Measurements from ENCODE around the gene IL4I1.

The IL4I1 gene

DNA sequence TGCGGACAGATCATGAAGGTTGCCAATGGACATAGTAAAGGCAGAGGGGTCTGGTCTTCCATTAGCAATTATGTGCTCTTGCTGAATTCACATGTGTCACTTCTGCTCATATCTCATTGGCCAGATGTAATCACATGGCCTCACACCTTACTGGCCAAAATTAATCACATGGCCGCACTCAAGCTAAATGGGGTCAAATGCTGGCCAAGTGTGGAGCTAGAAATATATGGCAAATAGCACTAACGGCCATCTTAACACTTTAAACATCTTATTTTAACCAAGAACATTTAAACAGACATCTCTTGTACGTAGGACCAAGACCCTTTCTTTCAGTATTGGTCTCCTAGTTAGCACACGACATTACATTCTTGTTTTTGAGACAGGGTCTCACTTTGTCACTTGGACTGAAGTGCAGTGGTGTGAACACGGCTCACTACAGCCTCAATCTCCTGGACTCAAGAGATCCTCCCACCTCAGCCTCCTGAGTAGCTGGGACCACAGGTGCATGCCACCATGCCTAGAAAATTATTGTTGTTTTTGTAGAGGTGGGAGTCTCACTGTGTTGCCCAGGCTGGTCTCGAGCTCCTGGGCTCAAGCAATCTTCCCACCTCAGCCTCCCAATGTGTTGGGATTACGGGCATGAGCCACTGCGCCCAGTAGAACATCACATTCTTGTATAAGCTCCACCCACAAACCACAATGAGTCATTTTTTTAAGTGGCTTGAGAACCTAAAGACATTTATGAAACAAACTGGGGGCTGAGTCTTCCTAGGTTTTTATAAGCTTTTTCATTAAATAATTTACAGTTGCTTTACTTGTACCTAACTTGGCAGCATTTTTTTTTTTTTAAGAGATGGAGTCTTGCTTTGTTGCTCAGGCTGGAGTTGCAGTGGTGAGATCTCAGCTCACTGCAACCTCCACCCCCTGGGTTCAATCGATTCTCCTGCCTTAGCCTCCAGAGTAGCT lies 48.7 kb downstream of the IL4I1 start:
- no CpG with 5 or more reads among the region's 10 CpGs for WGBS (ENCODE audit: insufficient coverage, insufficient read length)
- no peaks in the 10 kb centered on the region for H3K27me3 ChIP-seq (ENCODE audit: control insufficient read depth, insufficient read depth, low read length)
- H3K4me1 ChIP-seq (ENCODE audit: control insufficient read depth, insufficient read depth, low read length): peaks cover 3% of the 10 kb centered on the region; the same call in 1 of the 2 replicates
- no peak for DNase-seq (ENCODE audit: low read depth, low spot score)
- H3K27ac ChIP-seq (ENCODE audit: low read length): no peak overlapping the region
- no peaks in the 10 kb centered on the region for H3K9me3 ChIP-seq (ENCODE audit: control insufficient read depth, insufficient read depth, low read length)
- H3K36me3 ChIP-seq (ENCODE audit: control insufficient read depth, insufficient read depth, low read length): peaks cover 2% of the 10 kb centered on the region; the same call in 1 of the 2 replicates
- H3K4me3 ChIP-seq (ENCODE audit: low read length): no peak overlapping the region

DNA sequence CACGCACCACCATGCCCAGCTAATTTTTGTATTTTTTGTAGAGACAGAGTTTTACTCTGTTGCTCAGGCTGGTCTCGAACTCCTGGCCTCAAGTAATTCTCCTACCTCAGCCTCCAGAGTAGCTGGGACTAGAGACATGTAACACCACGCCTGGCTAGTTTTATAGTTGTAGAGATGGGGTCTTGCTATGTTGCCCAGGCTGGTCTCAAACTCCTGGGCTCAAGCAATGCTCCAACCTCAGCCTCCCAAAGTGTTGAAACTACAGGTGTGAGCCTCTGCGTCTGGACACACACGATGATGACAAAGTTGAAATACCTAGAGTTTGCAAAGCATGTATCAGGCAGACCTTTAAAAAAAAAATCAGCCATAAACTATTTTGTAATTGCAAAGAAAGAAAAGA lies 50.3 kb downstream of the IL4I1 start:
- no peak overlapping the region for H3K27ac ChIP-seq (ENCODE audit: low read length)
- H3K4me1 ChIP-seq (ENCODE audit: control insufficient read depth, insufficient read depth, low read length): peaks cover 3% of the 10 kb centered on the region; the same call in 1 of the 2 replicates
- no peak for DNase-seq (ENCODE audit: low read depth, low spot score)
- no peak overlapping the region for H3K4me3 ChIP-seq (ENCODE audit: low read length)
- H3K36me3 ChIP-seq (ENCODE audit: control insufficient read depth, insufficient read depth, low read length): no peaks in the 10 kb centered on the region
- no peaks in the 10 kb centered on the region for H3K27me3 ChIP-seq (ENCODE audit: control insufficient read depth, insufficient read depth, low read length)
- H3K9me3 ChIP-seq (ENCODE audit: control insufficient read depth, insufficient read depth, low read length): no peaks in the 10 kb centered on the region
- no CpG with 5 or more reads among the region's 5 CpGs for WGBS (ENCODE audit: insufficient coverage, insufficient read length)

DNA sequence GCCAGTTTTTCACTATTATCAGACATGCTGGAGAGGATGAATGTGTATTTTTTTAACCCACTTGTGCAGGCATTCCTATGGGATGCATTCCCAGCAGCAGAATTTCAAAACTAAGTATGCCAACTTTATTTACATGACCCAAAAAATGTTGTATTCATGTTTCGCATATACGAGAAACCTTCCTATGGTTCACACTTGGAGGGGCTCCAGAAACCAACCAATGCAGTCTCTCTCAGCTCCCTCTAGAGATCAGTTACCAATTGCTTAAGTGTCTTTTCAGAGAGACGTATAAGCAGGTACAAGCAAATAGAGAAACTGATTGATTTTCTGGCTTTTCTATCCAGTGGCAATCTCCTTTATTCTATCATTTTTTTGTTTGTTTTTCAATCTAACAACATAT lies 51.3 kb downstream of the IL4I1 start:
- WGBS (ENCODE audit: insufficient coverage, insufficient read length): no CpG with 5 or more reads among the region's 3 CpGs
- no peak overlapping the region for H3K27ac ChIP-seq (ENCODE audit: low read length)
- H3K4me3 ChIP-seq (ENCODE audit: low read length): no peak overlapping the region
- DNase-seq (ENCODE audit: low read depth, low spot score): no peak
- no peaks in the 10 kb centered on the region for H3K36me3 ChIP-seq (ENCODE audit: control insufficient read depth, insufficient read depth, low read length)
- H3K4me1 ChIP-seq (ENCODE audit: control insufficient read depth, insufficient read depth, low read length): peaks cover 3% of the 10 kb centered on the region; the same call in 1 of the 2 replicates
- no peaks in the 10 kb centered on the region for H3K9me3 ChIP-seq (ENCODE audit: control insufficient read depth, insufficient read depth, low read length)
- no peaks in the 10 kb centered on the region for H3K27me3 ChIP-seq (ENCODE audit: control insufficient read depth, insufficient read depth, low read length)

GRCh38 chr19:49844138-49845095 lies 52.3 kb downstream of the IL4I1 start:
- no peaks in the 10 kb centered on the region for H3K4me1 ChIP-seq (ENCODE audit: control insufficient read depth, insufficient read depth, low read length)
- no peak overlapping the region for H3K27ac ChIP-seq (ENCODE audit: low read length)
- WGBS (ENCODE audit: insufficient coverage, insufficient read length): no CpG with 5 or more reads among the region's 18 CpGs
- no peak for DNase-seq (ENCODE audit: low read depth, low spot score)
- no peaks in the 10 kb centered on the region for H3K9me3 ChIP-seq (ENCODE audit: control insufficient read depth, insufficient read depth, low read length)
- no peaks in the 10 kb centered on the region for H3K36me3 ChIP-seq (ENCODE audit: control insufficient read depth, insufficient read depth, low read length)
- no peaks in the 10 kb centered on the region for H3K27me3 ChIP-seq (ENCODE audit: control insufficient read depth, insufficient read depth, low read length)
- no peak overlapping the region for H3K4me3 ChIP-seq (ENCODE audit: low read length)

GRCh38 chr19:49843265-49843664 lies 53.4 kb downstream of the IL4I1 start:
- DNase-seq (ENCODE audit: low read depth, low spot score): no peak
- Histone ChIP-seq H3K9me3 (ENCODE audit: control insufficient read depth, insufficient read depth, low read length) (no peaks in the 10 kb centered on the region), H3K27me3 (ENCODE audit: control insufficient read depth, insufficient read depth, low read length) (no peaks in the 10 kb centered on the region), H3K27ac (ENCODE audit: low read length) (no peak overlapping the region), H3K4me1 (ENCODE audit: control insufficient read depth, insufficient read depth, low read length) (no peaks in the 10 kb centered on the region), H3K4me3 (ENCODE audit: low read length) (no peak overlapping the region), H3K36me3 (ENCODE audit: control insufficient read depth, insufficient read depth, low read length) (peaks cover 2% of the 10 kb centered on the region; the same call in 1 of the 2 replicates)
- no CpG with 5 or more reads among the region's 3 CpGs for WGBS (ENCODE audit: insufficient coverage, insufficient read length)

DNA sequence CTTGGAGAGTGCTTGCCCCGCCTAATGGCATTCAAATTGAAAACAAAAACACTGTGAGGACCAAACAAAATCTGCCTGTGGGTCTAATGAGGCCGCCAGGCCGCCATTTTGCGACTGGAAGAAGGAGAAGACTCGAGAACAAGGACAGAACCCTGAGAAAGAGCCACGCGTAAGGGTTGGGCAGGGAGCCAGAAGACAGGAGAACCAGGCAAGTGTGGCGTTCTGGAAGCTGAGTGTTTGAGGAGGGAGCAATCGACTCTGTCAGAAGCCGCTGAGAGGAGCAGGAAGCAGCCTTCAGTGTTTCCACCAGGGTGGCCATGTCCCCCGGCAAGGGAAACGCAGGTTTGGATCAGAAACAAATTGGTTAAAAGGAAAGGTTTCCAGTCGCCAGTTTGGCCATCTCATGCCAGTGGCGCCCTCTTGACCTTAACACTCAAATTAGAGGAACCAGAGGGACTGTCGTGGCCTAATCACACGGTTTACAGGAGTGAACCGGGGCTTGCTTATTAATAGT lies 55.9 kb downstream of the IL4I1 start:
- H3K27me3 ChIP-seq (ENCODE audit: control insufficient read depth, insufficient read depth, low read length): no peaks in the 10 kb centered on the region
- H3K9me3 ChIP-seq (ENCODE audit: control insufficient read depth, insufficient read depth, low read length): no peaks in the 10 kb centered on the region
- H3K4me3 ChIP-seq (ENCODE audit: low read length): no peak overlapping the region
- no peak overlapping the region for H3K27ac ChIP-seq (ENCODE audit: low read length)
- H3K36me3 ChIP-seq (ENCODE audit: control insufficient read depth, insufficient read depth, low read length): peaks cover 2% of the 10 kb centered on the region
- no CpG with 5 or more reads among the region's 17 CpGs for WGBS (ENCODE audit: insufficient coverage, insufficient read length)
- DNase-seq (ENCODE audit: low read depth, low spot score): no peak
- H3K4me1 ChIP-seq (ENCODE audit: control insufficient read depth, insufficient read depth, low read length): no peaks in the 10 kb centered on the region

DNA sequence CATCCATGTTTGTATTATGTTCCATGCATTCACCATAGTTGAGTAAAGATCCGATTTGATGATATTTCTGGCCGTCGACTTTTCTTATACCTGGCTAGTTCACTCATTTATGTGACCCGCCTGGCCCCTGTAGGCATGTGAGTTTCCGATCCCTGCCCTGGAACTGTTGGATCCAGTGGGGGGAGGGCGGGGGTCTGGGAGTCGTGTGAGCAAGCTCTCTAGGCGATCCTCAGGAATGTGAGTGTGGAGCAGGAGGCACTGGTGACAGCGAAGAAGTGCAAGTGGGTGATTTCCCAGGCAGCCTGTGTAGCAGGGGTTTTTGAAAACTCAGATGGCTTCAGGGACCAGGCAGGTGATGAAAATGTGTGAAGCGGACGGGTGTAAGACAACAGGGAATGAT lies 56.4 kb downstream of the IL4I1 start:
- WGBS (ENCODE audit: insufficient coverage, insufficient read length): no CpG with 5 or more reads among the region's 11 CpGs
- H3K4me1 ChIP-seq (ENCODE audit: control insufficient read depth, insufficient read depth, low read length): no peaks in the 10 kb centered on the region
- no peaks in the 10 kb centered on the region for H3K9me3 ChIP-seq (ENCODE audit: control insufficient read depth, insufficient read depth, low read length)
- no peak for DNase-seq (ENCODE audit: low read depth, low spot score)
- H3K27ac ChIP-seq (ENCODE audit: low read length): no peak overlapping the region
- peaks cover 2% of the 10 kb centered on the region for H3K36me3 ChIP-seq (ENCODE audit: control insufficient read depth, insufficient read depth, low read length)
- no peak overlapping the region for H3K4me3 ChIP-seq (ENCODE audit: low read length)
- H3K27me3 ChIP-seq (ENCODE audit: control insufficient read depth, insufficient read depth, low read length): no peaks in the 10 kb centered on the region

DNA sequence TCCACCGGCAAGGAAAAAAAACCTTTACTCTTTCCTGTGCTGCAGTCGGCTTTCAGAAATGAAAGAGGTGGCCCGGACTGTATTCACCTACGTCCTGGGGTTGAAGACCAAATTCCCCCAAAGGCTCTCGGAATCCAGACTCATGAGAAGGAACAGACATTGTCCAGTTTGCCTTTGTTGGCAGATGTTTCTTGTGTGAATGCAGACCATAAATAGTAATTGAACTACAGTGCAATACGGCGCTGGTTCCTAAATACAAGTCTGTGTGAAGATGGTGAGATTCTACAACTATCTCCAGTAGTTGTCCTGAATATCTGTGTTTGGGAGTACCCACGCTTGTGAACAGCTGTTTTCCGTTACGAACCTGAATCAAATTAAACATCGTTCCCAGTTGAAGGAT lies 57.0 kb downstream of the IL4I1 start:
- no peak overlapping the region for H3K4me3 ChIP-seq (ENCODE audit: low read length)
- no peaks in the 10 kb centered on the region for H3K9me3 ChIP-seq (ENCODE audit: control insufficient read depth, insufficient read depth, low read length)
- peaks cover 5% of the 10 kb centered on the region for H3K36me3 ChIP-seq (ENCODE audit: control insufficient read depth, insufficient read depth, low read length)
- no peaks in the 10 kb centered on the region for H3K4me1 ChIP-seq (ENCODE audit: control insufficient read depth, insufficient read depth, low read length)
- H3K27me3 ChIP-seq (ENCODE audit: control insufficient read depth, insufficient read depth, low read length): no peaks in the 10 kb centered on the region
- no peak overlapping the region for H3K27ac ChIP-seq (ENCODE audit: low read length)
- DNase-seq (ENCODE audit: low read depth, low spot score): no peak
- WGBS (ENCODE audit: insufficient coverage, insufficient read length): no CpG with 5 or more reads among the region's 11 CpGs

All from iPS DF 6.9 (cell line).